Activated CD4-positive, alpha-beta T cell treated with anti-CD3 and anti-CD28 coated beads for 36 hours (primary cell): ENCODE results near the gene ARMH3. TPM values are rescaled to one million over a fixed set of nuclear protein-coding genes. Genes with fewer than 3 reads are reported as not detected.

Experiments
- ATAC-seq: fragments of 200-7000 bp; cut with Tn5 transposase; one replicate; pipeline ENCODE4 v1.10.0; 2021; ENCODE audit warnings: mild to moderate bottlenecking, moderate library complexity
- CTCF ChIA-PET: fragments of 350-600 bp; sonication (Branson Sonifier 250); formaldehyde crosslinking; loops from one replicate; lab custom pipeline; 2021; ENCODE audit warnings: antibody characterized with exemption; lab: Charles Lee
- POLR2A ChIA-PET: fragments of 350-600 bp; sonication (Branson Sonifier 250); formaldehyde crosslinking; loops from one replicate; lab custom pipeline; 2021; ENCODE audit warnings: antibody characterized with exemption, inconsistent platforms; lab: Charles Lee
- DNase-seq: peaks from one replicate; pipeline ENCODE4 v3.0.0-alpha.2; 2020
- H3K27ac Mint-ChIP-seq: one replicate; pipeline ENCODE4 v1.8.0; 2021; ENCODE audit warnings: mixed read lengths
- H3K27me3 Mint-ChIP-seq: one replicate; pipeline ENCODE4 v1.8.0; 2021; ENCODE audit warnings: mixed read lengths
- H3K36me3 Mint-ChIP-seq: one replicate; pipeline ENCODE4 v1.8.0; 2021; ENCODE audit warnings: low read depth, mixed read lengths
- H3K4me1 Mint-ChIP-seq: one replicate; pipeline ENCODE4 v1.8.0; 2021; ENCODE audit warnings: mixed read lengths
- H3K4me3 Mint-ChIP-seq: one replicate; pipeline ENCODE4 v1.8.0; 2021; ENCODE audit warnings: mild to moderate bottlenecking, moderate library complexity, mixed read lengths
- H3K9me3 Mint-ChIP-seq: one replicate; pipeline ENCODE4 v1.8.0; 2021; ENCODE audit warnings: low read depth, mixed read lengths
- intact Hi-C, 2 experiments: fragments of 100-400 bp; cut with DNase I in 1 of 2; cut with micrococcal nuclease in 1 of 2; formaldehyde crosslinking; loops; one replicate each; pipeline versions ENCODE4 v1.14.2 to v1.15.1; 2022 to 2024; cut with DNase I, micrococcal nuclease
- total RNA-seq, 2 experiments: library from RNA; stranded (reverse); gene quantifications; one replicate each; pipeline ENCODE4 v1.2.3, GENCODE V29; 2021

ARMH3 gene
- total RNA-seq = 10 to 100 TPM; 16.0 to 21.0 TPM

- Mint-ChIP-seq H3K27me3 (no peaks in the 10 kb centered on the region), H3K4me3 (peak within 1 kb of the TSS; percentile 95), H3K36me3 (no peaks in the 10 kb centered on the region), H3K27ac (peak within 1 kb of the TSS; percentile 93), H3K9me3 (no peaks in the 10 kb centered on the region), H3K4me1 (peaks cover 40% of the 10 kb centered on the region)
- peak; percentile 96 for DNase-seq
- ChIA-PET POLR2A (interaction anchor here (0.8 to 1.5 kb wide), 2 partner anchors 33 to 238 kb away, joined by 3 to 4 read pairs; partner anchors contain the start of gene OGA), CTCF (interaction anchor here (0.6 to 0.8 kb wide), 3 partner anchors 10 to 168 kb away, joined by 3 read pairs; partner anchors contain the start of gene HPS6)
- intact Hi-C loops = loop anchor here (1.0 kb wide), 7 partner anchors 9 to 1025 kb away; partner anchors contain the start of genes HPS6 (in 2 of the 2), ACTR1A (in 1 of the 2), DPCD (in 1 of the 2) and NOLC1 (in 1 of the 2)
- ATAC-seq = peak; percentile 98
These were observed at the start of gene ARMH3 for GRCh38 chr10:102055647-102056419. Gene ARMH3, minus strand, starts transcription at chr10:102056173. Its CDS starts 16,059 bp downstream, at chr10:102040114.

GRCh38 chr10:102102421-102102820 is 46.4 kb upstream of the ARMH3 start:
- ChIA-PET POLR2A (no interaction called here), CTCF (interaction anchor here (0.5 to 1.3 kb wide), 6 partner anchors 29 to 1932 kb away, joined by 3 read pairs; no protein-coding TSS in a partner anchor)
- ATAC-seq (no peak), DNase-seq (no peak)
- Mint-ChIP-seq H3K27ac (no peak overlapping the region), H3K9me3 (no peaks in the 10 kb centered on the region), H3K36me3 (peaks cover 15% of the 10 kb centered on the region), H3K4me1 (peaks cover 13% of the 10 kb centered on the region), H3K27me3 (no peaks in the 10 kb centered on the region), H3K4me3 (no peak overlapping the region)
- intact Hi-C loops = no loop called here

- intact Hi-C loops = no loop called here
- ChIA-PET CTCF (interaction anchor here (0.6 to 1.3 kb wide), 3 partner anchors 13 to 430 kb away, joined by 3 to 7 read pairs (median 6); no protein-coding TSS in a partner anchor), POLR2A (no interaction called here)
- Mint-ChIP-seq H3K27me3 (no peaks in the 10 kb centered on the region), H3K27ac (no peak overlapping the region), H3K4me3 (no peak overlapping the region), H3K36me3 (peaks cover 10% of the 10 kb centered on the region), H3K9me3 (no peaks in the 10 kb centered on the region), H3K4me1 (peaks cover 12% of the 10 kb centered on the region)
- DNase-seq = no peak
- ATAC-seq = no peak
These were observed 45.2 kb upstream of the ARMH3 start for GRCh38 chr10:102101152-102101551.

GRCh38 chr10:102096449-102096848 is 40.5 kb upstream of the ARMH3 start:
- Mint-ChIP-seq H3K4me1 (no peaks in the 10 kb centered on the region), H3K4me3 (no peak overlapping the region), H3K9me3 (no peaks in the 10 kb centered on the region), H3K27ac (no peak overlapping the region), H3K27me3 (no peaks in the 10 kb centered on the region), H3K36me3 (peaks cover 8% of the 10 kb centered on the region)
- ATAC-seq = no peak
- intact Hi-C loops = no loop called here
- POLR2A ChIA-PET = no interaction called here
- CTCF ChIA-PET = no interaction called here
- no peak for DNase-seq

GRCh38 chr10:102090772-102091171 is 34.8 kb upstream of the ARMH3 start:
- no peak for DNase-seq
- intact Hi-C loops = no loop called here
- ChIA-PET CTCF (no interaction called here), POLR2A (no interaction called here)
- Mint-ChIP-seq H3K9me3 (no peaks in the 10 kb centered on the region), H3K27ac (no peak overlapping the region), H3K4me1 (no peaks in the 10 kb centered on the region), H3K4me3 (no peak overlapping the region), H3K36me3 (peaks cover 2% of the 10 kb centered on the region), H3K27me3 (no peaks in the 10 kb centered on the region)
- no peak for ATAC-seq

GRCh38 chr10:102086196-102086595 is 30.2 kb upstream of the ARMH3 start:
- DNase-seq (no peak), ATAC-seq (no peak)
- Mint-ChIP-seq H3K36me3 (no peaks in the 10 kb centered on the region), H3K4me1 (no peaks in the 10 kb centered on the region), H3K27me3 (no peaks in the 10 kb centered on the region), H3K27ac (no peak overlapping the region), H3K4me3 (no peak overlapping the region), H3K9me3 (no peaks in the 10 kb centered on the region)
- ChIA-PET POLR2A (interaction anchor here (0.6 to 0.7 kb wide), 2 partner anchors 66 to 608 kb away, joined by 4 read pairs; no protein-coding TSS in a partner anchor), CTCF (interaction anchor here (1.0 kb wide), 1 partner anchor 12 kb away, joined by 4 read pairs; no protein-coding TSS in a partner anchor)
- intact Hi-C loops = no loop called here

- no peaks in the 10 kb centered on the region for H3K9me3 Mint-ChIP-seq
- no peaks in the 10 kb centered on the region for H3K27me3 Mint-ChIP-seq
- intact Hi-C loops = no loop called here
- DNase-seq = no peak
- ChIA-PET POLR2A (no interaction called here), CTCF (no interaction called here)
- no peak overlapping the region for H3K27ac Mint-ChIP-seq
- no peaks in the 10 kb centered on the region for H3K36me3 Mint-ChIP-seq
- H3K4me3 Mint-ChIP-seq = no peak overlapping the region
- H3K4me1 Mint-ChIP-seq = no peaks in the 10 kb centered on the region
- no peak for ATAC-seq
These were observed 29.4 kb upstream of the ARMH3 start for GRCh38 chr10:102085336-102085735.

GRCh38 chr10:102083541-102083940 is 27.6 kb upstream of the ARMH3 start:
- intact Hi-C loops = no loop called here
- DNase-seq (no peak), ATAC-seq (no peak)
- Mint-ChIP-seq H3K4me1 (no peaks in the 10 kb centered on the region), H3K27me3 (no peaks in the 10 kb centered on the region), H3K36me3 (no peaks in the 10 kb centered on the region), H3K4me3 (no peak overlapping the region), H3K9me3 (no peaks in the 10 kb centered on the region), H3K27ac (no peak overlapping the region)
- ChIA-PET POLR2A (no interaction called here), CTCF (interaction anchor here (0.6 to 1.4 kb wide), 5 partner anchors 10 to 225 kb away, joined by 3 read pairs; no protein-coding TSS in a partner anchor)

- no peaks in the 10 kb centered on the region for H3K36me3 Mint-ChIP-seq
- intact Hi-C loops = loop anchor here (1.0 to 2.0 kb wide), 6 partner anchors 62 to 470 kb away; no protein-coding TSS in a partner anchor
- ATAC-seq (peak; percentile 97), DNase-seq (peak; percentile 89)
- H3K4me3 Mint-ChIP-seq = no peak overlapping the region
- H3K27me3 Mint-ChIP-seq = no peaks in the 10 kb centered on the region
- ChIA-PET CTCF (interaction anchor here (0.5 to 3.5 kb wide), 49 partner anchors 9 to 911 kb away, joined by 3 to 34 read pairs (median 3); partner anchors contain the start of gene OGA), POLR2A (no interaction called here)
- H3K4me1 Mint-ChIP-seq = peaks cover 2% of the 10 kb centered on the region
- H3K27ac Mint-ChIP-seq = no peak overlapping the region
- H3K9me3 Mint-ChIP-seq = no peaks in the 10 kb centered on the region
These were observed 16.9 kb upstream of the ARMH3 start for GRCh38 chr10:102072673-102073527.

- no peaks in the 10 kb centered on the region for H3K9me3 Mint-ChIP-seq
- H3K4me3 Mint-ChIP-seq = no peak overlapping the region
- POLR2A ChIA-PET = interaction anchor here (0.6 to 1.3 kb wide), 3 partner anchors 20 to 228 kb away, joined by 3 to 4 read pairs (median 4); no protein-coding TSS in a partner anchor
- no peak for ATAC-seq
- H3K4me1 Mint-ChIP-seq = peaks cover 20% of the 10 kb centered on the region
- peak overlapping the region; percentile 51 for H3K27ac Mint-ChIP-seq
- no peaks in the 10 kb centered on the region for H3K36me3 Mint-ChIP-seq
- CTCF ChIA-PET = interaction anchor here (0.8 to 1.7 kb wide), 8 partner anchors 12 to 288 kb away, joined by 3 to 16 read pairs (median 4); no protein-coding TSS in a partner anchor
- DNase-seq = no peak
- no peaks in the 10 kb centered on the region for H3K27me3 Mint-ChIP-seq
- intact Hi-C loops = loop anchor here in 1 of 2 experiments (5.0 kb wide), 1 partner anchor 377 kb away; no protein-coding TSS in a partner anchor
These were observed 13.1 kb upstream of the ARMH3 start for GRCh38 chr10:102069071-102069470.
